Measurements from ENCODE around the gene SLC10A7.

SLC10A7 gene

GRCh38 chr4:146494143-146494542, 27.6 kb downstream of the SLC10A7 start:
- DNase-seq (ENCODE audit: low spot score), result no peak

GRCh38 chr4:146490106-146490505, 31.6 kb downstream of the SLC10A7 start:
- DNase-seq (ENCODE audit: low spot score), result no peak

GRCh38 chr4:146488495-146489174, 33.1 kb downstream of the SLC10A7 start:
- no peak for DNase-seq (ENCODE audit: low spot score)

- no peak for DNase-seq (ENCODE audit: low spot score)
Measured at GRCh38 chr4:146486565-146486964, 35.2 kb downstream of the SLC10A7 start.

GRCh38 chr4:146485968-146486367, 35.8 kb downstream of the SLC10A7 start:
- DNase-seq (ENCODE audit: low spot score), result no peak

DNA sequence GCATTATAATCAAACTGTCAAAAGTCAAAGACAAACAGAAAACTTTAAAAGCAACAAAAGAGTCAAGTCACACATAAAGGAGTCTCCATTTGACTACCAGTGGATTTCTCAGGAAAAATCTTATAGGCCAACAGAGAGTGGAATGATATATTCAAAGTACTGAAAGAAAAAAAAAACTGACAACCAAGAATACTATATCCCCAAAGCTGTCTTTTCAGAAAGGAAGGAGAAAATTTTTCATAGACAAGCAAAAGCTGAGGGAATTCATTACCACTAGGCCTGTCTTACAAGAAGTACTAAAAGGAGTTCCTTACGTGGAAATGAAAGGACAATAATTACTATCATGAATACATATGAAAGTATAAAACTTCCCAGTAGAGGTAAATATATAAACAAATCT, 39.0 kb downstream of the SLC10A7 start:
- DNase-seq (ENCODE audit: low spot score), result no peak

DNA sequence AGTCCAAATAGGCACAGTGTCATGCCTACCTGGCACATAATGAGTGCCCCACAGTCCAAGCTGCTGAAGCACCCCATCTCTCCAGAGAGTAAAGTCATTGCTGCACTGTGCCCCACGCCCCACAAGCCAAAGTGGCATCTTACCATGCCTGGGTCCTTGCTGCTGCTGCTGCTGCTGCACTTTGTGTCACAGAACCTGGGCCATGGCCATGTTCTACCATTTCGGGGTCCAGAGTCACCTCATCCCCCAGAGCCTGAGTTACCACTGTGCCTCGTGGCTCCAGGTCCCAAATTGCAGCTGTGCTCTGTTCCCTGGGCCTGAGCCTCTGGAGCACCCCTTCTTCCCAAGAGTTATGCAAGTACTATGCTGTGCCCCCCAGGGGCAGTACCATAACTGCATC, 40.5 kb downstream of the SLC10A7 start:
- no peak for DNase-seq (ENCODE audit: low spot score)

DNA sequence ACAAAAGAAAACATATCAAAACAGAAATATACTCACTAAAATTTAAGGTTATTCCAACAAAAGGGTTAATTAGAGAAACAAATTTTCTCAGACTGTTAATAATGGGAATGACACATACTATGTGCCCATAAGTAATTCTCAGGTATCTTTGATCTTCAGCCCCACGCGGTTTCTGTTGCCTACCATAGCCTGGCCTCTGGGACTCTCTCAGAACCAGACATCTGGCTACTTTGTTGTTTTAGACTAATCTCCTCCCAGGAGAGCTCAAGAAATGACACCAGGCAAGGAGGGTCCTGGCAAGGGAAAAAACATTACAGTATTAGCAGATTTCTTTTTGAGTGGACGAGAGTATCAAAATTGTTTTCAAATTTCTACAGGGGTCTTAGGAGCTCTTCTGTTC, 43.7 kb downstream of the SLC10A7 start:
- no peak for DNase-seq (ENCODE audit: low spot score)

- no peak for DNase-seq (ENCODE audit: low spot score)
Measured at GRCh38 chr4:146477054-146477453, 44.7 kb downstream of the SLC10A7 start.

DNA sequence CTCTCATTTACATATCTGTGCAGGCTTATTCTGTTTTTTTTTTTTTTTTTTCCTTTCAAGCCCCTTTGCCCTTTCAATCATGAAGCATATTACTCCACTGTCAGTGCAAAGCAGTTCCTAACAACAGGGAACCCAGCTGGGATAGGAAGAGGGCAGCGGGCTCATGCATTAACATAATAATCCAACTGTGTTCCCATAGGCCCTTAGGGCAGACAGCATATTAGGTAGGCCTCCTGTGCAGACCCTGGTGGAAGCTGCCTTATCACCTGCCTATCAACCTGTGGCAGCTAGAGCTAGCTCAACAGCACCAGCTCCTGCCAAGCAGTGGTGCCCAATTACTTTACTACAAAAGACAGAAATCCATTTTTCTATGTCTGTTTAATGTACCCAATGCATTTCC, 49.3 kb downstream of the SLC10A7 start:
- DNase-seq (ENCODE audit: low spot score), result no peak

GRCh38 chr4:146470604-146471003, 51.1 kb downstream of the SLC10A7 start:
- peak; percentile 5 for DNase-seq (ENCODE audit: low spot score)

- DNase-seq (ENCODE audit: low spot score), result no peak
Measured at GRCh38 chr4:146469022-146469421, 52.7 kb downstream of the SLC10A7 start.

GRCh38 chr4:146465628-146466027, 56.1 kb downstream of the SLC10A7 start:
- DNase-seq (ENCODE audit: low spot score), result no peak

DNA sequence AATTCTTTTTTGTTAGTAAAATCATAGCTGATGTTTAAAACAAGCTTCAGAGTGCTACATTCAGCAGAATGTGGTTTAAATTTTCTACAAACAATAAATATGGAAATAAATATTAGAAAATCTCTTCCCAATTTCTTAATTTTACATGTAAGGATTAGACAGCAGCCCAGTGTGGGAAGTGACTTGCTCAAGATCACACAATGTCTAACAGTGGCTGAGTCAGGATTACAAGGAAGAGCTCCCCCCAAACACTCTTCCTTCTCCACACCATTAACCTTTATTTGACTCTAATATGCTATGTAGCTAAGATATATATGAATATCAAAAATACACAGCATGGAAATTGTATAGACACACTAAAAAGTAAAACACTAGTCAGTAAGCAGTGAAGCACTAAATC, 59.5 kb downstream of the SLC10A7 start:
- no peak for DNase-seq (ENCODE audit: low spot score)

DNA sequence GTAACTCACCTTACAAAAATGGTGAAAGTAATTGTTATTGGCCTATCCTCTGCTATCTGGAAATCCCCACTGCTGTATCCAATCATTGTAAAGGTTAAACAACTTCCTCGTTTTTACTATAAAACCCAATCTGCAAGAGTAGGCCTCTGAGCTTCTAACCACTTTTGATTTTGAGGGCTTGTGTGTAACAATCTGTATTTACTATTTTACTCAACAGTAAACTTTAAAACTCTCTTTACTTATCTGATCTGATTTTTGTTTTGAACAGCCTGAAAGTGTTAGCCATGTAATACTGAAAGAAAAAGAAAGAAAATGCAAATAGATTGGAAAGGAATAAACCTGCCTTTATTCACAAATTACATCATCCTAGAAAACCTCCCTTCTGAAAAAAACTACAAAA, 63.1 kb downstream of the SLC10A7 start:
- no peak for DNase-seq (ENCODE audit: low spot score)

DNA sequence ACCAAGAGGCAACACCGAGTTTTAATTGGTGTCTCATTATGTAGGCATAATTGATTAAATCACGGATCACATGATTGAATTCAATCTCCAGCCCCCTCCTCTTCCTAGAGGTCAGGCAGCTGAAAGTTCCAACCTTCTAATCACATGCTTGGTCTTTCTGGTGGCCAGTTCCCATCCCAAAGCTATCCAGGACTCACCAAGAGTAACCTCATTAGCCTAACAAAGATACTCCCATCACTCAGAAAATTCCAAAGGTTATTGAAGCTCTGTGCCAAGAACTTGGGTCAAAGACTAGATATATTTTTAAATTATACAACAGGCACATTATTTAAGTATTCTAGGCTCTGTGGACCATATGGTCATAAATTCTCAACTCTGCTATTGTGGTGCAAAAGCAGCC, 65.1 kb downstream of the SLC10A7 start:
- no peak for DNase-seq (ENCODE audit: low spot score)

DNA sequence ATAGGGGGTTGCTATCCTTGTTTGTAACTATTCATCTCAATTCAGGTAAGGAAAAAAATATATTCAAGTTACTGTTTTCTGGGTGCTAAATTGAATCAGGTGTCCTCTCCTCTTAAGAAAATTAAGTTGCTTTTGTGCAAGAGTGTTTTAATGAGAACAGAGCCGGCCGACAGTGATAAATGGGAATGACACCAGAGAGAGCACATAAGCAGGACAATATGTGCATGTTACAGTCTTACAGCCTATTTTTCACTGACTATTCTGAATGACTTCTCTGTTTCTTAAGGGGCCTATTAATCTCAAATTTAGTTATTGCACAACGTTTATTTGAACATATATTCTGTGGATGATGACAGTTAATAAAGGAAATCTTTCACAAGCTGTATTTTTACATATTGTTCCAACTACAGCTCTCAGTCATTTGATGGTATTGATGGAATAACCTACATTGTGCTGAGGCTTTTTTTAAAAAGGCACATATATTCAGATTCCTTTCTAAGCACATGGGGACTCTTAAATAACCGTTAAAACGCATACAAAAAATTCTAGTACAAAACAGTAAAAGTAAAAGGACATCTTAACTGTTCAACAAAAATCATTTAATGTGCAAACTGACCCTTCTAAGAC, 68.4 kb downstream of the SLC10A7 start:
- DNase-seq (ENCODE audit: low spot score), result no peak

GRCh38 chr4:146450524-146450923, 71.2 kb downstream of the SLC10A7 start:
- DNase-seq (ENCODE audit: low spot score), result peak; percentile 13

DNA sequence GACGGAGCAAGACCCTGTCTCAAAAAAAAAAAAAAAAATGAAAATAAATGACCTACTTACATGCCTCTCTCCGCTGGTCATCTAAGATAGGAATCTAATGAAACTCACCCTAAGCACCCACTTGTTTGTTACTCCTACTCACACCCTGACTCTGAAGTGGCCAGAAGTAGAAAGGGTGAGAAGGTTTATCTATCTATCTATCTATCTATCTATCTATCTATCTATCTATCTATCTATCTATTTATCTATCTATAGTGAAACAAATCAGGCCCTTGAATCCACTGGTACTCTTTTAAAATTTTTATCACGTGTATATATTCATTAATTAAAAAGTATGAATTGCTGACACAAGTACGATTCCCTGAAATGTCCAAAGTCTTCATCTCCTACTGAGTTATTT, 75.2 kb downstream of the SLC10A7 start:
- no peak for DNase-seq (ENCODE audit: low spot score)

DNA sequence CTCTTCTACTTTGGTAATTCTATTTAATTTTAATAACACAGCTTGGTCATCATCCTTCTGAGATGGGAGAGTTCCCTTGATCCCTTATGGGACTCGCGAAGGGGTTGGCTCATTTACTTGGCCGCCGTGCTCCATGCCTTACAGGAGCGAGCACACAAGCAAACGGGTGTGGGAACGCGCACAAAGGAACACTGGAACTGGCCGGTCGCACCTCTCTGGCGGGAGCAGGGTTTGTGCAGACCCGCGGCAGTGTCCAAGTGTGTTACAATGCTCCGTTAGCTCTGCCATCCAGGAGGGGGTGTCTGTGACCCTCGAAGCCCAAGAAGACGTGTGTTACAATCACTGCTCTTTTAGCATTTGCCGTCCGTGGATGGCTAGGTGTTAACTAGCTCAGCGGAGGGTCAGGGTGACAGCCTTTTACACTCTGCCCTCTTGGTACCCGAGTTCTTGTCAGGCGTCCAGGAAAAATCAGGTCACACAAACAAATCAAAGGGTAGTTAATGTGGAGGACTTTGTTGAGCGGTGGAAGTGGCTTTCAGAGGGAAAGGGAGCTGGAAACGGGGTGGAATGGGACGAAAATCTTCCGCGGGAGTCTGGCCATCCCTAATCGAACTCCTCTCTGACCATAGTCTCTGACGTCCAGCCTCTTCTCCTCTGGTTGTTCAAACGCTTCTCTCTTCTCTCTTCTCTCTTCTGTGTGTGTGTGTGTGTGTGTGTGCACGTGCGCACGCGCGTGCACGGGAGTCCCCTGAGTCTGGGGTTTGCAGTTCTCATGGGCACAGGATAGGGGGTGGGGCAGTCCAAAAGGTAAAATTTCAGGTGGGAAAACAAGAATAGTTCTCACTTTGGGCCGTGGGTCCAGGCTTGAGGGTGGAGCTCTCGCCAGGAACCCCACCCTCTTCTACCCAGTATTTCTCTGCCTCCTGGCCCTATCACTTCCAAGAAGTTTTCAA, 76.3 kb downstream of the SLC10A7 start:
- DNase-seq (ENCODE audit: low spot score), result no peak

DNA sequence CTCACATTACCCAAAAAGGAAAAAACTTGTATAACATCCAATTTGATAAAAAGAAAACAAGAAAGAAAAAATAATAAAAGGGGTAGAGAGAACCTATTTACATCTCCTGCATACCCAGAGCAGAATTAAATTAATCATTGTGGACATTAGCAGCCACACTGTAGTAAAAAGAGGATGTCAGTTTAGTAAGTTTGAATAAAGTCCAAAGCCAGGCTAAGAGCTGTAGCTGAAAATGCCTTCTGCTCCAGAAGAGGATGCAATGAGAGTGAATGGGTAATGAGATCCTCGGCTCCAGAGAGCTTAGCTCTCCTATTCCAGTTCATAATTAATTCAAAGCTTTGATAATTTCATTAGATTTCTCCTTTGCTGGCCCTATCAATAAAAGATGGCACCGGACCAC, 78.2 kb downstream of the SLC10A7 start:
- no peak for DNase-seq (ENCODE audit: low spot score)

- DNase-seq (ENCODE audit: low spot score), result peak; percentile 23
Measured at GRCh38 chr4:146442801-146443200, 78.9 kb downstream of the SLC10A7 start.

GRCh38 chr4:146439999-146440398, 81.7 kb downstream of the SLC10A7 start:
- no peak for DNase-seq (ENCODE audit: low spot score)

All from AG08396 (cell line).